Measurements from ENCODE around the gene IER2. TPM values are rescaled to one million over a fixed set of nuclear protein-coding genes. Genes with fewer than 3 reads are reported as not detected.

The IER2 gene
- total RNA-seq, 1 donor from 2014 or later: 13.7 TPM

- TF ChIP-seq EZH2phosphoT487 (IDR thresholded peaks at IDR 0.05) (no peak), CTCF (IDR thresholded peaks at IDR 0.05) (no peak), EZH2 (IDR thresholded peaks at IDR 0.05) (no peak)
- Mint-ChIP-seq H3K9me3 (no peaks in the 10 kb centered on the region), H3K27ac (no peak overlapping the region), H3K27me3 (ENCODE audit: insufficient read depth, low read depth) (peaks cover 5% of the 10 kb centered on the region), H3K4me1 (no peaks in the 10 kb centered on the region), H3K36me3 (peaks cover 9% of the 10 kb centered on the region), H3K4me3 (no peak overlapping the region)
- Histone ChIP-seq H3K4me1 (no peaks in the 10 kb centered on the region), H2AFZ (replicated peaks) (no peak overlapping the region), H3F3A (ENCODE audit: low read depth) (no peaks in the 10 kb centered on the region), H3K4me3 (no peak overlapping the region), H3K4me2 (no peak overlapping the region), H3K79me2 (ENCODE audit: low read depth) (peaks cover 48% of the 10 kb centered on the region), H3K27me3 (no peaks in the 10 kb centered on the region), H3K27ac (no peak overlapping the region), H3K9ac (no peak overlapping the region), H4K20me1 (ENCODE audit: low read depth) (peaks cover 79% of the 10 kb centered on the region), H3K9me3 (ENCODE audit: low read depth) (no peaks in the 10 kb centered on the region), H3K36me3 (no peaks in the 10 kb centered on the region)
- DNase-seq (ENCODE audit: low spot score): no peak
Measured at GRCh38 chr19:13135068-13136062, 14.8 kb upstream of the IER2 start.

GRCh38 chr19:13137290-13137794, 12.9 kb upstream of the IER2 start:
- Mint-ChIP-seq H3K9me3 (no peaks in the 10 kb centered on the region), H3K27me3 (ENCODE audit: insufficient read depth, low read depth) (peaks cover 5% of the 10 kb centered on the region), H3K27ac (no peak overlapping the region), H3K4me3 (no peak overlapping the region), H3K36me3 (peaks cover 9% of the 10 kb centered on the region), H3K4me1 (no peaks in the 10 kb centered on the region)
- H3K9me3 ChIP-seq (ENCODE audit: low read depth): no peaks in the 10 kb centered on the region
- no peak overlapping the region for H3K4me3 ChIP-seq
- H3K4me2 ChIP-seq: no peak overlapping the region
- TF ChIP-seq CTCF (IDR thresholded peaks at IDR 0.05): no peak
- no peak for TF ChIP-seq EZH2 (IDR thresholded peaks at IDR 0.05)
- TF ChIP-seq EZH2phosphoT487 (IDR thresholded peaks at IDR 0.05): no peak
- H4K20me1 ChIP-seq (ENCODE audit: low read depth): peaks cover 59% of the 10 kb centered on the region
- no peaks in the 10 kb centered on the region for H3K36me3 ChIP-seq
- H3K27me3 ChIP-seq: no peaks in the 10 kb centered on the region
- H3K4me1 ChIP-seq: no peaks in the 10 kb centered on the region
- no peaks in the 10 kb centered on the region for H3F3A ChIP-seq (ENCODE audit: low read depth)
- no peak overlapping the region for H3K27ac ChIP-seq
- H3K9ac ChIP-seq: no peak overlapping the region
- H3K79me2 ChIP-seq (ENCODE audit: low read depth): peaks cover 28% of the 10 kb centered on the region
- no peak overlapping the region for H2AFZ ChIP-seq (replicated peaks)
- no peak for DNase-seq (ENCODE audit: low spot score)

GRCh38 chr19:13138171-13138915, 11.9 kb upstream of the IER2 start:
- H3K4me3 ChIP-seq: no peak overlapping the region
- Mint-ChIP-seq H3K4me1 (no peaks in the 10 kb centered on the region), H3K4me3 (no peak overlapping the region), H3K9me3 (no peaks in the 10 kb centered on the region), H3K27me3 (ENCODE audit: insufficient read depth, low read depth) (peaks cover 5% of the 10 kb centered on the region), H3K27ac (no peak overlapping the region), H3K36me3 (peaks cover 9% of the 10 kb centered on the region)
- DNase-seq (ENCODE audit: low spot score): no peak
- H3K27me3 ChIP-seq: no peaks in the 10 kb centered on the region
- no peak overlapping the region for H3K9ac ChIP-seq
- H3K79me2 ChIP-seq (ENCODE audit: low read depth): peaks cover 18% of the 10 kb centered on the region
- no peaks in the 10 kb centered on the region for H3K9me3 ChIP-seq (ENCODE audit: low read depth)
- TF ChIP-seq EZH2phosphoT487 (IDR thresholded peaks at IDR 0.05): no peak
- TF ChIP-seq EZH2 (IDR thresholded peaks at IDR 0.05): no peak
- no peak for TF ChIP-seq CTCF (IDR thresholded peaks at IDR 0.05)
- peaks cover 49% of the 10 kb centered on the region for H4K20me1 ChIP-seq (ENCODE audit: low read depth)
- H3K27ac ChIP-seq: peak overlapping the region; percentile 37
- H3K36me3 ChIP-seq: no peaks in the 10 kb centered on the region
- peaks cover 6% of the 10 kb centered on the region for H3F3A ChIP-seq (ENCODE audit: low read depth)
- no peaks in the 10 kb centered on the region for H3K4me1 ChIP-seq
- H2AFZ ChIP-seq (replicated peaks): no peak overlapping the region
- no peak overlapping the region for H3K4me2 ChIP-seq
